Thymus (tissue), 11 donors: Measurements from ENCODE around the gene TMEM222. TPM values are rescaled to one million over a fixed set of nuclear protein-coding genes. Genes with fewer than 3 reads are reported as not detected.

ENCODE experiments used
- DNase-seq, 9 donors: peaks; one replicate each; pipeline ENCODE4 v3.0.0-alpha.2; 2013; ENCODE audit warnings: low spot score in 9 of 9, low read depth in 6 of 9, missing footprints in 1 of 9
- H3K27ac ChIP-seq, 2 donors: one replicate each; pipeline ENCODE4 v1.5.1; 2013; ENCODE audit warnings: control low read depth in 1 of 2, low read depth in 1 of 2, low read length in 1 of 2, mild to moderate bottlenecking in 1 of 2, moderate library complexity in 1 of 2
- H3K27me3 ChIP-seq, 2 donors: one replicate each; pipeline ENCODE4 v1.5.1; 2013; ENCODE audit warnings: low read length in 1 of 2; ENCODE audit not compliant: control insufficient read depth in 2 of 2, insufficient read depth in 1 of 2
- H3K36me3 ChIP-seq, 2 donors: one replicate each; pipeline ENCODE4 v1.5.1; 2013; ENCODE audit warnings: low read length in 1 of 2, mild to moderate bottlenecking in 1 of 2, moderate library complexity in 1 of 2; ENCODE audit not compliant: control insufficient read depth in 2 of 2, insufficient read depth in 2 of 2
- H3K4me1 ChIP-seq, 2 donors: one replicate each; pipeline ENCODE4 v1.5.1; 2013; ENCODE audit warnings: low read length in 2 of 2; ENCODE audit not compliant: control insufficient read depth in 2 of 2, insufficient read depth in 2 of 2
- H3K4me3 ChIP-seq, 2 donors: one replicate each; pipeline ENCODE4 v1.5.1; 2013; ENCODE audit warnings: low read length in 2 of 2, control low read depth in 1 of 2, mild to moderate bottlenecking in 1 of 2
- H3K9me3 ChIP-seq, 2 donors: one replicate each; pipeline ENCODE4 v1.5.1; 2013; ENCODE audit warnings: low read length in 1 of 2, mild to moderate bottlenecking in 1 of 2; ENCODE audit not compliant: control insufficient read depth in 2 of 2, insufficient read depth in 1 of 2
- WGBS: extraction: QIAGEN DNeasy Blood & Tissue Kit; methylation state at CpG from one replicate; pipeline ENCODE4 v1.1.7; 2013; 5-methylcytosine and 5-hydroxymethylcytosine counted together
- polyA plus RNA-seq: library from polyadenylated mRNA; stranded (reverse); fragments of 200-250 nt; gene quantifications from one replicate; pipeline ENCODE4 v1.2.3, GENCODE V29; 2013
- total RNA-seq: library from RNA; stranded (reverse); fragments of 120-200 nt; gene quantifications from one replicate; pipeline ENCODE4 v1.2.4, GENCODE V29; 2013
- donor health status: healthy.

TMEM222 gene
- total and polyA plus RNA-seq, 2 donors: 22.8 to 35.5 TPM

GRCh38 chr1:27358038-27358927 lies 36.3 kb downstream of the TMEM222 start:
- 97% methylated on average over 21 of the region's 21 CpGs for WGBS
- Histone ChIP-seq H3K4me3 (no peak overlapping the region), H3K4me1 (peaks cover 12 to 40% of the 10 kb centered on the region in 2 donors), H3K27me3 (peaks cover 2 to 45% of the 10 kb centered on the region in 2 donors), H3K27ac (no peak overlapping the region), H3K36me3 (peaks cover 0 to 6% of the 10 kb centered on the region in 2 donors), H3K9me3 (peaks cover 0 to 3% of the 10 kb centered on the region in 2 donors)
- DNase-seq: no peak

GRCh38 chr1:27358928-27359313 lies 37.0 kb downstream of the TMEM222 start:
- Histone ChIP-seq H3K4me3 (no peak overlapping the region), H3K27me3 (peaks cover 2 to 45% of the 10 kb centered on the region in 2 donors), H3K36me3 (peaks cover 0 to under 1% of the 10 kb centered on the region in 2 donors), H3K4me1 (peaks cover 12 to 40% of the 10 kb centered on the region in 2 donors), H3K9me3 (peaks cover 0 to 3% of the 10 kb centered on the region in 2 donors), H3K27ac (no peak overlapping the region)
- no peak for DNase-seq
- WGBS: 98% methylated on average over 5 of the region's 5 CpGs

DNA sequence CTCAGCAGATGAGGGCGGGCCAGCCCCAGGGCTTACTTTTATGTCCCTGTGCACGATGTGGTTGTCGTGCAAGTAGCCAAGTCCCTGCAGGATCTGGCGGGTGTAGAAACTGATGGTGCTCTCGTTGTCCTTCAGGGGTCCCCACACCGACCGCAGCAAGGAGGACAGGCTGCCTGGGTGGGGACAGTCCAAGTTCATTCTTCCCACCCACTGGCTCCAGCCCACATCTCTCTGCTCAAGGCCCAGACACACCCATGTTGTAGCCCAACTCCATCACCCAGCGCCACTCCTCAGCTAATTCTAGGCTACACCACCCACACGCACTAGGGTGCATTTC lies 37.8 kb downstream of the TMEM222 start:
- H3K36me3 ChIP-seq: no peaks in the 10 kb centered on the region
- WGBS: 62% methylated on average over 9 of the region's 9 CpGs
- no peak for DNase-seq
- peaks cover 12 to 47% of the 10 kb centered on the region in 2 donors for H3K4me1 ChIP-seq
- no peak overlapping the region for H3K27ac ChIP-seq
- peaks cover 2 to 48% of the 10 kb centered on the region in 2 donors for H3K27me3 ChIP-seq
- peaks cover 0 to 6% of the 10 kb centered on the region in 2 donors for H3K9me3 ChIP-seq
- H3K4me3 ChIP-seq: no peak overlapping the region

DNA sequence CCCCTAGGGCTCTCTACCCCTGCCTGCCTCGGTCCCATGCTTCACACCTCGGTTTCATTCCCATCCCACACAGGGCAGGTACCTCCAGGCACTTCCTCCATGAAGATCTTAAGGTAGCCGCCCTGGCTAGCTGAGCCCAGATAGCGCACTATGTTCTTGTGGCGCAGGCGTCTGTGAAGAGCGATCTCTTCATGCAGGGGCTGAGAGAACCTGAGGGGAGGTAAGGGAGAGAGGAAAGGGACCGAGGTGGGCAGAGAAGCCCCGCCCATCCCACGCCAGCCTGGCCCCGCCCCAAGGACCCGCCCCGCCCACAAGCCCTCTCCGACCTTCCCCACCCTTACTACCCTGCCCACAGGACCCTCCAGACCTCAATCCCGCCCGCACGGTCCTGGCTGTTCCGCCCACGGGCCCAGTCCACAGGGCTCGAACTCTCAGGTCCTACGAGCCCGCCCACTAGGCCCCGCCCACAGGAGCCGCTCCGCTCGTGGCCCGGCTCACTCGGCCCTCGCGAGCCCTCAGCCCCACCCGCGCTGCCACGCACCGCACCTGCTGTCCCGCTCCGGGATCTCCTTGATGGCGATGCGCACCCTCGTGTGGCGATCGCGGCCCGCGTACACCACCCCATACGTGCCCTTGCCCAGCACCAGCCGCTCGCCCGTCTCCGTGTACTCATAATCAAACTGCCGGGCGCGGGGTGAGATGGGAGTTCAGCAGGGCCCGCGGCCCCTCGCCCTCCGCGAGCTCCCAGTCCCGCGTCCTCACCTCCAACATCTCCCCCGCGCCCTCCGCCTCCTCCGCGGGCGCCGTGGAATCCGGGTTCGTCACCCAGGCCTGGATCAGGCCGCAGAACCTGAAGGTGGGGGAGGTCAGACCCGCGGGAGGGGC lies 38.4 kb downstream of the TMEM222 start:
- Histone ChIP-seq H3K27ac (no peak overlapping the region), H3K27me3 (peaks cover 2 to 52% of the 10 kb centered on the region in 2 donors), H3K36me3 (no peaks in the 10 kb centered on the region), H3K4me3 (peak overlapping the region; percentile 33 to 34), H3K9me3 (peaks cover 0 to 6% of the 10 kb centered on the region in 2 donors), H3K4me1 (peaks cover 12 to 53% of the 10 kb centered on the region in 2 donors)
- DNase-seq: peak in 2 of 9 donors; percentile 28 to 48
- WGBS: 20% methylated on average over 71 of the region's 71 CpGs

DNA sequence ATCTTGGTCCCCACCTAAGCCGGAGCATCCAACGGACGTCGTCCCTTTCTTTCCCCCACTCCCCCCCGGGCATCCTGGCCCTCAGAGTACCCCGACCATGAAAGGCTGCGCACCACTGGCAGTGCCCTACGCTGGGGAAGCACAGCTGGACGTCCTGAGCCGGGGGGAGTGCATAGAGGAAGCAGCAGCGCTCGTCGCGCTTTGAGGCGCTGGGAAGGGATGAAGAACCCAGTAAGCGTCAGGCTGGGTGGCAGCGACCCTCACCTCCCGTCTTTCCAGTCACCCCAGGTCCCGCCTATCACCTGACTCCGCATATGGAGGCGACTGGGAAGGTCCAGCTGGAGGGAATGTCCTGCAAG lies 39.1 kb downstream of the TMEM222 start:
- peaks cover 2 to 58% of the 10 kb centered on the region in 2 donors for H3K27me3 ChIP-seq
- H3K4me3 ChIP-seq: peak overlapping the region in 1 of 2 donors; percentile 33
- H3K27ac ChIP-seq: no peak overlapping the region
- DNase-seq: no peak
- H3K9me3 ChIP-seq: peaks cover 0 to 6% of the 10 kb centered on the region in 2 donors
- H3K36me3 ChIP-seq: no peaks in the 10 kb centered on the region
- WGBS: 85% methylated on average over 21 of the region's 21 CpGs
- H3K4me1 ChIP-seq: peaks cover 12 to 59% of the 10 kb centered on the region in 2 donors

DNA sequence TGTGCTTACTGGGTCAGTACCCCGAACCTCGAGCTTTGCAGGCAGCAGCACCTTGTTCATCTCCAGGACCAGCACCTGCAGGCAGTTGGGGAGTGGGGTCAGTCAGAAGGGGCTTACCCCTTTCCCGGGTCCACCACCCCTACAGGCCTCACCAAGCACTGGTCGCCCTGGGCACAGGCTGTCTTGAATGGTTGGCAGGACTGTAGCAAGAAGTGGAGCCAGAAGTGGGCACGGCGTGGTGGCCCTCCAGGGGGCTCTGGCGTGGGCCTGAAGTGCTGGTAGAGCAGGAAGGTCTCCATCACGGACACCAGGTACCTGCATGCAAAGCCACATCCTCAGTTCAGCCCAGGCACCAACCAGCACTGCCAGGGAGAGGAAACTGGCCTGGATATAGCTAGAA lies 39.6 kb downstream of the TMEM222 start:
- Histone ChIP-seq H3K36me3 (no peaks in the 10 kb centered on the region), H3K4me1 (peaks cover 15 to 56% of the 10 kb centered on the region in 2 donors), H3K4me3 (no peak overlapping the region), H3K9me3 (peaks cover 0 to 6% of the 10 kb centered on the region in 2 donors), H3K27me3 (peaks cover 2 to 62% of the 10 kb centered on the region in 2 donors), H3K27ac (no peak overlapping the region)
- 97% methylated on average over 8 of the region's 8 CpGs for WGBS
- DNase-seq: no peak

DNA sequence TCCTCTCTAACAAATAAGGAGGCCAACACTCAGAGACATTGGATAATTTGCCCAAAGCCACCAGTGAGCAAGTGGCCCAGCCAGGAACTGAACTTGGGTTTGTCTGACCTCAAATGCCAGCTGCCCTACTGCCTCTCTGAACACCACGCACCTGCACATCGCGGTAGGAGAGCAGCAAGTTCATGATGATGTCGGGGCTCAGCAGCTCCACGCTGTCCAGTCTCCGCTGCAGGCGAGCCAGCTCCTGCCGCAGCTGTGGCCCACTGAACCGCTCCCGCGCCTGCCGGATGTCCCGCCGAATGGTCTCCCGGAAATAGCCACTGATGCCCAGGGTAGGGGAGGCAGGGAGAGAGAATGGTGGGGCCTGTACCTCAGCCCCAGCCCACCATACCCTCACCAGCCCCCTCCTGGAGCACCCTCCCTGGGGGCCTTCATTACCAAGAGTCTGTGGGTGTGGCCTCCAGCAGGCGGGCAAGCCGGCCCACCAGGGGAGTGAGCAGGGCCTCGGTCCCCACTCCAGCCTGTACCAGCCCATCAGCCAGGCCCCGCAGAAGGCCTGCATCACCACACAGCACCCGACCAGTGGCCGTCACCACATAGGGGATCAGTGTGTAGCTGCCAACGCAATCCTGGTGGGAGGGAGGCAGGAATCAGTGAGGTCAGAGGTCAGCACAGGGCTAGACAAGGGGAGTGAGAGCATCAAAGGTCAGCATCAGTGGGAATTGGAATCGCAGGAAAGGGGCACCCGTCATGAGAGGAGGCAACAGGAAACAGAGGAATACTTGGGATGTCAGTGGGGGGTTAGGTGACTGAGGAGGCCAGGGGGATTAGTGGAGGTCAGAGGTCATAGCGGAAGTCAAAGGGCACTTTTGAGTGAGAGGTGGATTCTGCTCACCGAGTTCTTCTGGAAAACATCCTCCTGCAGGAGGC lies 42.1 kb downstream of the TMEM222 start:
- Histone ChIP-seq H3K27ac (no peak overlapping the region), H3K9me3 (peaks cover 0 to 10% of the 10 kb centered on the region in 2 donors), H3K4me3 (no peak overlapping the region), H3K36me3 (no peaks in the 10 kb centered on the region), H3K4me1 (peaks cover 12 to 54% of the 10 kb centered on the region in 2 donors), H3K27me3 (peaks cover 2 to 56% of the 10 kb centered on the region in 2 donors)
- WGBS: 96% methylated on average over 26 of the region's 26 CpGs
- no peak for DNase-seq

GRCh38 chr1:27364696-27365371 lies 42.9 kb downstream of the TMEM222 start:
- WGBS: 86% methylated on average over 11 of the region's 11 CpGs
- peaks cover 12 to 55% of the 10 kb centered on the region in 2 donors for H3K4me1 ChIP-seq
- no peak for DNase-seq

More at GRCh38 chr1:27364696-27365371, 42.9 kb downstream of the TMEM222 start:
- H3K27me3 ChIP-seq: peaks cover 0 to 52% of the 10 kb centered on the region in 2 donors
- peak overlapping the region in 1 of 2 donors; percentile 2 for H3K27ac ChIP-seq
- peaks cover 0 to 10% of the 10 kb centered on the region in 2 donors for H3K9me3 ChIP-seq
- no peak overlapping the region for H3K4me3 ChIP-seq
- H3K36me3 ChIP-seq: no peaks in the 10 kb centered on the region
